Thyroid gland (tissue), 4 donors: ENCODE measurements around the gene POLR3H. TPM values are rescaled to one million over a fixed set of nuclear protein-coding genes. Genes with fewer than 3 reads are reported as not detected.
A peak's percentile ranks its signal among the peaks of the same experiment; 100 is the strongest.

Source experiments
- DNase-seq, 2 donors: peaks; one replicate each; pipeline ENCODE4 v3.0.0-alpha.2; 2019
- H3K27ac ChIP-seq, 3 donors: fragments of 200-600 bp; sonication (generic); 1 replicate in 2 of 3; 2 replicates in 1 of 3; pipeline ENCODE4 v1.5.1; 2016 to 2019; ENCODE audit warnings: mild to moderate bottlenecking in 1 of 3, moderate library complexity in 1 of 3
- H3K27me3 ChIP-seq: fragments of 200-600 bp; sonication (generic); one replicate; pipeline ENCODE4 v1.5.1; 2019
- H3K36me3 ChIP-seq, 2 donors: fragments of 200-600 bp; sonication (generic); one replicate each; pipeline ENCODE4 v1.5.1; 2016 to 2019
- H3K4me1 ChIP-seq, 2 donors: fragments of 200-600 bp; sonication (generic); one replicate each; pipeline ENCODE4 v1.5.1; 2017 to 2019
- H3K4me3 ChIP-seq, 3 donors: fragments of 200-600 bp; sonication (generic); replicated peaks in 1 of 3; 1 replicate in 2 of 3; 2 replicates in 1 of 3; pipeline ENCODE4 v1.5.1; 2016; ENCODE audit warnings: mild to moderate bottlenecking in 1 of 3
- H3K9me3 ChIP-seq: fragments of 200-600 bp; sonication (generic); one replicate; pipeline ENCODE4 v1.5.1; 2017
- POLR2A ChIP-seq, 2 donors: fragments of 450-650 bp; IDR thresholded peaks; one replicate each; pipeline ENCODE4 v1.6.1; 2017; ENCODE audit warnings: antibody characterized with exemption in 2 of 2, mild to moderate bottlenecking in 2 of 2, moderate library complexity in 1 of 2
- WGBS, 2 donors: methylation state at CpG; one replicate each; pipeline ENCODE4 v1.1.5; 2017; 5-methylcytosine and 5-hydroxymethylcytosine counted together
- intact Hi-C: fragments of 100-400 bp; cut with DNase I; formaldehyde crosslinking; loops from one replicate; pipeline ENCODE4 v1.15.1; 2023
- total RNA-seq, 4 donors: library from RNA; depleted of rRNA; stranded (reverse); fragments of >200 nt; gene quantifications; one replicate each; pipeline ENCODE4 v1.2.3, GENCODE V29; 2016
- TF ChIP-seq, protein P1 (sequence below), 6 experiments: fragments of 200-600 bp in 3 of 6; fragments of 450-650 bp in 3 of 6; sonication (generic) in 3 of 6; IDR thresholded peaks; one replicate each; pipeline ENCODE4 v1.5.1; 2016 to 2019; ENCODE audit warnings: antibody characterized with exemption in 6 of 6, mild to moderate bottlenecking in 2 of 6, inconsistent platforms in 1 of 6, moderate library complexity in 1 of 6

Gene POLR3H
- total RNA-seq, 4 donors from 2014 or later, result 20.6 to 27.3 (median 25.3) TPM

DNA sequence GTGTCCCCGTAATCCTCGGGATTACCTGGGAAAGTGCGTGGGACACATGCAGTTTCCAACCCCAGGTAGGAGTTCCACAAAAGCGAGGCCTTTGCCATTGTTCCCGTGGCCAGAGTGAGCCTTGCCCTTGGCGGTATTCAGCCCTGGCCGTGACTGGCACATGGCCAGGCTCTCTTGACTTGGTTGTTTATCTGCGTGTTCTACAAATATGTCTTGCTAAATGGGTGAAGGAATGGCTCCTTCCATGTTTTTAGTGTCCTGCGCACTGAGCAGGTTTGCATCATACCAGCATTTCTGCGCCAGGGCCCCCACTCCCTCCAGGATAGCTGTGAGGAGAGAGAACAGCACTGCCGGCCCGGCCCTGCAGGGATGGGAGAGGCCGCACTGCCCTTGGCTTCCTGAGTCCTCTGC lies 20.0 kb downstream of the POLR3H start:
- DNase-seq, result peak; percentile 80 to 87
- peak overlapping the region; percentile 51 to 84 (median 53) for H3K27ac ChIP-seq
- intact Hi-C loops, result no loop called here
- H3K4me1 ChIP-seq, result peaks cover 3 to 21% of the 10 kb centered on the region in 2 donors
- H3K36me3 ChIP-seq, result peaks cover 39 to 44% of the 10 kb centered on the region in 2 donors
- WGBS, 2 donors, result 55% methylated on average over 13 of the region's 13 CpGs
- H3K27me3 ChIP-seq, result no peaks in the 10 kb centered on the region
- no peak overlapping the region for H3K4me3 ChIP-seq
- no peaks in the 10 kb centered on the region for H3K9me3 ChIP-seq
- TF ChIP-seq, protein P1, sequence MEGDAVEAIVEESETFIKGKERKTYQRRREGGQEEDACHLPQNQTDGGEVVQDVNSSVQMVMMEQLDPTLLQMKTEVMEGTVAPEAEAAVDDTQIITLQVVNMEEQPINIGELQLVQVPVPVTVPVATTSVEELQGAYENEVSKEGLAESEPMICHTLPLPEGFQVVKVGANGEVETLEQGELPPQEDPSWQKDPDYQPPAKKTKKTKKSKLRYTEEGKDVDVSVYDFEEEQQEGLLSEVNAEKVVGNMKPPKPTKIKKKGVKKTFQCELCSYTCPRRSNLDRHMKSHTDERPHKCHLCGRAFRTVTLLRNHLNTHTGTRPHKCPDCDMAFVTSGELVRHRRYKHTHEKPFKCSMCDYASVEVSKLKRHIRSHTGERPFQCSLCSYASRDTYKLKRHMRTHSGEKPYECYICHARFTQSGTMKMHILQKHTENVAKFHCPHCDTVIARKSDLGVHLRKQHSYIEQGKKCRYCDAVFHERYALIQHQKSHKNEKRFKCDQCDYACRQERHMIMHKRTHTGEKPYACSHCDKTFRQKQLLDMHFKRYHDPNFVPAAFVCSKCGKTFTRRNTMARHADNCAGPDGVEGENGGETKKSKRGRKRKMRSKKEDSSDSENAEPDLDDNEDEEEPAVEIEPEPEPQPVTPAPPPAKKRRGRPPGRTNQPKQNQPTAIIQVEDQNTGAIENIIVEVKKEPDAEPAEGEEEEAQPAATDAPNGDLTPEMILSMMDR (IDR thresholded peaks at IDR 0.05), result no peak
- no peak for TF ChIP-seq POLR2A (IDR thresholded peaks at IDR 0.05)

DNA sequence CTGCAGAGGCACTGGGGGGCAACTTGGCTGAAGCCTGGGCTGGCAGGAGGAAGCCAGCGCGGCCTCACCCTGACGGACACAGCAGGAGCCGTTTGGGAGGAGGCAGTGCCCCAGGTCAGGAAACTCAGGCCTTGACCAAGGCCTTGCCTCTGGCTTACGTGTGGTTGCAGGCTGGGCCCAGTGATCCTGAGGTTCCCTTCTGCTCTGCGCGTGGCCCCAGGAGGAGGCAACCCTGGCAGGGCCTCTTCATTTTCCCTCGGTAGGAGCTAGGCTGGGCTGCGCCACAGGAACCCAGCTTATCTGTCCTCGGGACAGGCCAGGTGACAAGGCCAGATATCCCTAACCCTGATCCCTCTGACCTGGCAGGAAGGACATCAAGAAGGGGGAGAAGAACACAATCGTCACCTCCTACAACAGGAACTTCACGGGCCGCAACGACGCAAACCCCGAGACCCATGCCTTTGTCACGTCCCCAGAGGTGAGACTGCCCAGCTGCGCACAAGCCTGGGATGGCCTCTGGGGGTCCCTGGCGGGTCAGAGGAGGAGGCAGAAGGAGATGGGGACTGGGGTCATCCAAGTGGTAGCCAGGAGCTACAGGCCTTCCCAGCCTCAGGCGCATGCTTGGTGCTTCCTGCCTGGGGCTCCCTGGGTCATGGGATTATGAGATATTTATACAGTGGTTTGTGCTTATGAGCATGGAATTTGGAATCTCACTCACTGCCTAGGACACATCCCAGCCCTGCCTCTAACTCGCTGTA lies 20.6 kb downstream of the POLR3H start:
- no peaks in the 10 kb centered on the region for H3K9me3 ChIP-seq
- WGBS, 2 donors, result 69 to 86% methylated on average over 17 to 18 of the region's 21 CpGs
- intact Hi-C loops, result no loop called here
- TF ChIP-seq POLR2A (IDR thresholded peaks at IDR 0.05), result no peak
- H3K36me3 ChIP-seq, result peaks cover 34 to 38% of the 10 kb centered on the region in 2 donors
- peak overlapping the region; percentile 51 to 84 (median 53) for H3K27ac ChIP-seq
- no peak overlapping the region for H3K4me3 ChIP-seq
- no peak for DNase-seq
- peaks cover 3 to 21% of the 10 kb centered on the region in 2 donors for H3K4me1 ChIP-seq
- H3K27me3 ChIP-seq, result no peaks in the 10 kb centered on the region

DNA sequence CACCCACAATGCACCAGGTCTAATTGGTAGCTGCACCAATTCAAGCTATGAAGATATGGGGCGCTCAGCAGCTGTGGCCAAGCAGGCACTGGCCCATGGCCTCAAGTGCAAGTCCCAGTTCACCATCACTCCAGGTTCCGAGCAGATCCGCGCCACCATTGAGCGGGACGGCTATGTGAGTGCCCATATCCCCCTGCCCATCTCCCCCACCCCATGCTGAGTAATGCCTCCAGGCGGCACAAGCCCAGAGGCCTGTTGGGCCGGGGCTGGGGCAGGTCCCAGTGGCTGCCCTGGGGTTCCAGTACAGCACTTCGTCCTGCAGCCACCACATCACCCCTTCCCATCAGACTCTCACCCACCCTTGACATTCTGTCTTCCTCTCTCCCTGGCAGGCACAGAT lies 21.5 kb downstream of the POLR3H start:
- no peaks in the 10 kb centered on the region for H3K27me3 ChIP-seq
- 92 to 97% methylated on average over 4 to 6 of the region's 9 CpGs for WGBS, 2 donors
- peak overlapping the region in 2 of 3 donors; percentile 51 to 84 for H3K27ac ChIP-seq
- H3K4me3 ChIP-seq, result no peak overlapping the region
- H3K4me1 ChIP-seq, result peaks cover 3 to 21% of the 10 kb centered on the region in 2 donors
- TF ChIP-seq POLR2A (IDR thresholded peaks at IDR 0.05), result no peak
- TF ChIP-seq, protein P1 (IDR thresholded peaks at IDR 0.05), result no peak
- H3K9me3 ChIP-seq, result no peaks in the 10 kb centered on the region
- intact Hi-C loops, result no loop called here
- peaks cover 31 to 34% of the 10 kb centered on the region in 2 donors for H3K36me3 ChIP-seq
- DNase-seq, result no peak

DNA sequence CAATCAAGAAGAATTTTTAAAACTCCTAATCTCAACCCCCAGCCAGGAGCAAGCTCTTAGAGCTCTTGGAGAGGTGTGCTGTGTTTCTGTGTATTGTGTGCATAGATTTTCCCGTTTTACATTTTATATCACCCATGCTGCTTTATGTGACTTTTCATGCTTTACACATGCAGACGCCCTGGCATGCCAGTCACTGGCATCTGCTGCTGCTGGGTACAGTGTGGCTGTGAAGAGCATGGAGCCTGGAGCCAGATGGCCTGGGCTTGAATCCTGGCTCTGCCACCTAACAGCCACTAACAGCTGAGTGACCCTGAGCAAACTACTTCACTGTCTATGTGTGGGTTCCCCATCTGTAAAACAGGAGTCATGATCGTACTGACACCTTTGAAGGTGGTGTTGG lies 23.1 kb downstream of the POLR3H start:
- TF ChIP-seq POLR2A (IDR thresholded peaks at IDR 0.05), result no peak
- TF ChIP-seq, protein P1 (IDR thresholded peaks at IDR 0.05), result no peak
- 89 to 96% methylated on average over 3 of the region's 3 CpGs for WGBS, 2 donors
- no peaks in the 10 kb centered on the region for H3K9me3 ChIP-seq
- H3K4me1 ChIP-seq, result peaks cover 3 to 21% of the 10 kb centered on the region in 2 donors
- no peak overlapping the region for H3K27ac ChIP-seq
- intact Hi-C loops, result no loop called here
- H3K27me3 ChIP-seq, result no peaks in the 10 kb centered on the region
- no peak overlapping the region for H3K4me3 ChIP-seq
- no peak for DNase-seq
- peaks cover 21% of the 10 kb centered on the region in 2 donors for H3K36me3 ChIP-seq

DNA sequence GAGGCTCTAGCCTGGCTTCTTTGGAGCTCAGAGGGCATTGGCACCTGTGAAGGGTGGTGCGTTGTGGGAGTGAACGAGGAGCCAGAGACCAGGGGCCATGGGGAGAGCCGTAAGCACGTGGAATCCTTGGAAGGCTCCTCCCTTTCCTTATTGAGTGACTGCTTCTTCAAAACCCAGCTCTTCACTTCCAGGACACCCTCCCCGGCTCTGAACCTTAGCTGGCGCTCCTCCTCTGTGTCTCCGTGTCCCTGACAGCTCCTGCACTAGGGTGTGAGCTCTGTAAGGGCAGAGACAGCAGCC lies 26.3 kb downstream of the POLR3H start:
- Histone ChIP-seq H3K9me3 (no peaks in the 10 kb centered on the region), H3K4me1 (peaks cover 0 to 5% of the 10 kb centered on the region in 2 donors), H3K27me3 (no peaks in the 10 kb centered on the region), H3K4me3 (no peak overlapping the region), H3K27ac (peak overlapping the region in 1 of 3 donors; percentile 11), H3K36me3 (peaks cover 12 to 30% of the 10 kb centered on the region in 2 donors)
- WGBS, 2 donors, result 64 to 77% methylated on average over 7 of the region's 7 CpGs
- intact Hi-C loops, result loop anchor here (5.0 to 10.0 kb wide), 3 partner anchors 63 to 233 kb away; partner anchors contain the start of gene RANGAP1
- no peak for TF ChIP-seq POLR2A (IDR thresholded peaks at IDR 0.05)
- TF ChIP-seq, protein P1 (IDR thresholded peaks at IDR 0.05), result no peak
- DNase-seq, result no peak
